Immature natural killer cell (primary cell): ENCODE results near the gene INPP4A. TPM values are rescaled to one million over a fixed set of nuclear protein-coding genes. Genes with fewer than 3 reads are reported as not detected.
"Not testable (repeated sequence)": the region's sequence is repeated elsewhere in the genome, so short reads cannot be mapped to it uniquely, and the experiment has no call there.

Experiments
- DNase-seq, 3 donors: peaks; one replicate each; pipeline ENCODE4 v3.0.0; 2022; ENCODE audit warnings: mixed read lengths in 1 of 3
- H3K27ac Mint-ChIP-seq, 6 donors: one replicate each; pipeline ENCODE4 v1.8.0; 2020; ENCODE audit warnings: mixed read lengths in 6 of 6, mild to moderate bottlenecking in 5 of 6, inconsistent platforms in 4 of 6, moderate library complexity in 3 of 6
- H3K27me3 Mint-ChIP-seq, 3 donors: one replicate each; pipeline ENCODE4 v1.8.0; 2020 to 2021; ENCODE audit warnings: low read depth in 3 of 3, mild to moderate bottlenecking in 3 of 3, mixed read lengths in 3 of 3, moderate library complexity in 3 of 3, inconsistent platforms in 1 of 3
- H3K36me3 Mint-ChIP-seq, 3 donors: one replicate each; pipeline ENCODE4 v1.8.0; 2020; ENCODE audit warnings: mixed read lengths in 3 of 3, inconsistent platforms in 2 of 3, mild to moderate bottlenecking in 2 of 3
- H3K4me1 Mint-ChIP-seq, 2 donors: one replicate each; pipeline ENCODE4 v1.8.0; 2020; ENCODE audit warnings: inconsistent platforms in 2 of 2, mild to moderate bottlenecking in 2 of 2, mixed read lengths in 2 of 2, moderate library complexity in 1 of 2
- H3K4me3 Mint-ChIP-seq, 5 donors: one replicate each; pipeline ENCODE4 v1.8.0; 2020; ENCODE audit warnings: mild to moderate bottlenecking in 5 of 5, mixed read lengths in 5 of 5, inconsistent platforms in 3 of 5, moderate library complexity in 3 of 5
- H3K9me3 Mint-ChIP-seq, 6 donors: one replicate each; pipeline ENCODE4 v1.8.0; 2020; ENCODE audit warnings: mild to moderate bottlenecking in 6 of 6, mixed read lengths in 6 of 6, inconsistent platforms in 4 of 6, moderate library complexity in 3 of 6
- polyA plus RNA-seq, 3 donors: library from polyadenylated mRNA; unstranded; fragments of 300-500 nt; fragmentation: Illumina TruSeq; gene quantifications; one replicate each; pipeline ENCODE4 v1.2.3, GENCODE V29; 2021

Gene INPP4A
- 100 to 1,000 TPM in 1 of 3 donors, 10 to 100 TPM in 2; 34.1 to 101 (median 35.0) TPM for polyA plus RNA-seq

- Mint-ChIP-seq H3K27me3 (peaks cover 6 to 26% (median 25%) of the 10 kb centered on the region in 3 donors), H3K9me3 (peaks cover 0 to 9% (median 4%) of the 10 kb centered on the region in 6 donors), H3K4me3 (peak within 1 kb of the TSS; percentile 89 to 97 (median 92)), H3K27ac (peak within 1 kb of the TSS; percentile 91 to 97 (median 93)), H3K36me3 (peaks cover 0 to 4% (median 0%) of the 10 kb centered on the region in 3 donors), H3K4me1 (peaks cover 61 to 62% of the 10 kb centered on the region in 2 donors)
- DNase-seq: peak; percentile 79 to 84 (median 82)
These were observed at the start of gene INPP4A for GRCh38 chr2:98444436-98445176. Gene INPP4A, plus strand, starts transcription at chr2:98444858. Its CDS starts 75,191 bp downstream, at chr2:98520049.

- DNase-seq: no peak
- no peaks in the 10 kb centered on the region for H3K9me3 Mint-ChIP-seq
- no peak overlapping the region for H3K27ac Mint-ChIP-seq
- no peak overlapping the region for H3K4me3 Mint-ChIP-seq
- no peaks in the 10 kb centered on the region for H3K4me1 Mint-ChIP-seq
- peaks cover 0 to 3% (median 0%) of the 10 kb centered on the region in 3 donors for H3K36me3 Mint-ChIP-seq
- peaks cover 2 to 13% (median 2%) of the 10 kb centered on the region in 3 donors for H3K27me3 Mint-ChIP-seq
These were observed 48.7 kb upstream of the INPP4A start for GRCh38 chr2:98395977-98396376.

GRCh38 chr2:98396745-98397355, 47.8 kb upstream of the INPP4A start:
- DNase-seq: no peak
- Mint-ChIP-seq H3K4me3 (no peak overlapping the region), H3K9me3 (no peaks in the 10 kb centered on the region), H3K36me3 (peaks cover 0 to 3% (median 0%) of the 10 kb centered on the region in 3 donors), H3K27ac (no peak overlapping the region), H3K4me1 (no peaks in the 10 kb centered on the region), H3K27me3 (peaks cover 2 to 14% (median 7%) of the 10 kb centered on the region in 3 donors)

- peaks cover 2 to 13% (median 7%) of the 10 kb centered on the region in 3 donors for H3K27me3 Mint-ChIP-seq
- H3K4me1 Mint-ChIP-seq: no peaks in the 10 kb centered on the region
- no peaks in the 10 kb centered on the region for H3K9me3 Mint-ChIP-seq
- peaks cover 0 to 3% (median 0%) of the 10 kb centered on the region in 3 donors for H3K36me3 Mint-ChIP-seq
- H3K4me3 Mint-ChIP-seq: no peak overlapping the region
- no peak overlapping the region for H3K27ac Mint-ChIP-seq
- no peak for DNase-seq
These were observed 45.5 kb upstream of the INPP4A start for GRCh38 chr2:98399140-98399539.

- DNase-seq: no peak
- Mint-ChIP-seq H3K27me3 (peaks cover 4 to 8% (median 7%) of the 10 kb centered on the region in 3 donors), H3K4me3 (no peak overlapping the region), H3K36me3 (no peaks in the 10 kb centered on the region), H3K27ac (no peak overlapping the region), H3K4me1 (no peaks in the 10 kb centered on the region), H3K9me3 (no peaks in the 10 kb centered on the region)
These were observed 40.8 kb upstream of the INPP4A start for GRCh38 chr2:98403878-98404277.

- no peak overlapping the region for H3K4me3 Mint-ChIP-seq
- no peaks in the 10 kb centered on the region for H3K9me3 Mint-ChIP-seq
- no peaks in the 10 kb centered on the region for H3K4me1 Mint-ChIP-seq
- no peak for DNase-seq
- H3K36me3 Mint-ChIP-seq: no peaks in the 10 kb centered on the region
- peaks cover 4 to 7% (median 6%) of the 10 kb centered on the region in 3 donors for H3K27me3 Mint-ChIP-seq
- no peak overlapping the region for H3K27ac Mint-ChIP-seq
These were observed 40.0 kb upstream of the INPP4A start for GRCh38 chr2:98404556-98405250.

GRCh38 chr2:98405301-98405700, 39.4 kb upstream of the INPP4A start:
- Mint-ChIP-seq H3K36me3 (no peaks in the 10 kb centered on the region), H3K4me3 (no peak overlapping the region), H3K9me3 (no peaks in the 10 kb centered on the region), H3K27ac (no peak overlapping the region), H3K27me3 (peaks cover 4 to 7% (median 7%) of the 10 kb centered on the region in 3 donors), H3K4me1 (no peaks in the 10 kb centered on the region)
- DNase-seq: no peak

- H3K27ac Mint-ChIP-seq: no peak overlapping the region
- no peak overlapping the region for H3K4me3 Mint-ChIP-seq
- peaks cover 5 to 6% of the 10 kb centered on the region in 2 donors for H3K4me1 Mint-ChIP-seq
- DNase-seq: no peak
- no peaks in the 10 kb centered on the region for H3K9me3 Mint-ChIP-seq
- no peaks in the 10 kb centered on the region for H3K36me3 Mint-ChIP-seq
- peaks cover 1 to 5% (median 2%) of the 10 kb centered on the region in 3 donors for H3K27me3 Mint-ChIP-seq
These were observed 36.5 kb upstream of the INPP4A start for GRCh38 chr2:98408155-98408554.

- H3K27ac Mint-ChIP-seq: no peak overlapping the region
These were observed 31.8 kb upstream of the INPP4A start for GRCh38 chr2:98412751-98413458.

GRCh38 chr2:98414246-98414645, 30.4 kb upstream of the INPP4A start:
- H3K9me3 Mint-ChIP-seq, H3K36me3 Mint-ChIP-seq, DNase-seq, H3K27ac Mint-ChIP-seq, H3K4me1 Mint-ChIP-seq, H3K27me3 Mint-ChIP-seq, H3K4me3 Mint-ChIP-seq: not testable (repeated sequence)

More at GRCh38 chr2:98412751-98413458, 31.8 kb upstream of the INPP4A start:
- Mint-ChIP-seq H3K4me3 (no peak overlapping the region), H3K4me1 (peaks cover 6 to 7% of the 10 kb centered on the region in 2 donors), H3K9me3 (peaks cover 0 to 8% (median 0%) of the 10 kb centered on the region in 6 donors), H3K36me3 (peaks cover 0 to 3% (median 3%) of the 10 kb centered on the region in 3 donors), H3K27me3 (peaks cover 0 to 3% (median 0%) of the 10 kb centered on the region in 3 donors)
- peak; percentile 67 to 75 (median 72) for DNase-seq

GRCh38 chr2:98415719-98416248, 28.9 kb upstream of the INPP4A start:
- not testable (repeated sequence) for H3K4me3 Mint-ChIP-seq, H3K27me3 Mint-ChIP-seq, H3K4me1 Mint-ChIP-seq, H3K36me3 Mint-ChIP-seq, H3K27ac Mint-ChIP-seq, DNase-seq, H3K9me3 Mint-ChIP-seq

- Mint-ChIP-seq H3K9me3 (peaks cover 0 to 8% (median 2%) of the 10 kb centered on the region in 6 donors), H3K36me3 (peaks cover 0 to 3% (median 3%) of the 10 kb centered on the region in 3 donors), H3K4me1 (peaks cover 6 to 7% of the 10 kb centered on the region in 2 donors), H3K4me3 (no peak overlapping the region), H3K27ac (no peak overlapping the region), H3K27me3 (peaks cover 0 to 2% (median 2%) of the 10 kb centered on the region in 3 donors)
- DNase-seq: no peak
These were observed 28.1 kb upstream of the INPP4A start for GRCh38 chr2:98416383-98417159.
